ENCODE measurements around the gene PCP4L1.

The PCP4L1 gene

GRCh38 chr1:161287482-161288054, 29.0 kb downstream of the PCP4L1 start:
- no peak for TF ChIP-seq CTCF (IDR thresholded peaks at IDR 0.05; ENCODE audit: borderline replicate concordance, control extremely low read depth, extremely low read depth, insufficient read depth, missing control alignments)
- in situ Hi-C loops (cut with MboI; ENCODE audit: low sequenced_read_pairs, unreplicated experiment): no loop called here

GRCh38 chr1:161290779-161291178, 32.2 kb downstream of the PCP4L1 start:
- TF ChIP-seq CTCF (IDR thresholded peaks at IDR 0.05; ENCODE audit: borderline replicate concordance, control extremely low read depth, extremely low read depth, insufficient read depth, missing control alignments): no peak
- in situ Hi-C loops (cut with MboI; ENCODE audit: low sequenced_read_pairs, unreplicated experiment): no loop called here
- no peak for DNase-seq (ENCODE audit: low spot score)

More at GRCh38 chr1:161287482-161288054, 29.0 kb downstream of the PCP4L1 start:
- DNase-seq (ENCODE audit: low spot score): no peak

GRCh38 chr1:161297415-161297814, 38.9 kb downstream of the PCP4L1 start:
- TF ChIP-seq CTCF (IDR thresholded peaks at IDR 0.05; ENCODE audit: borderline replicate concordance, control extremely low read depth, extremely low read depth, insufficient read depth, missing control alignments): no peak
- no peak for DNase-seq (ENCODE audit: low spot score)
- in situ Hi-C loops (cut with MboI; ENCODE audit: low sequenced_read_pairs, unreplicated experiment): no loop called here

GRCh38 chr1:161298116-161298515, 39.6 kb downstream of the PCP4L1 start:
- TF ChIP-seq CTCF (IDR thresholded peaks at IDR 0.05; ENCODE audit: borderline replicate concordance, control extremely low read depth, extremely low read depth, insufficient read depth, missing control alignments): no peak
- peak; percentile 71 for DNase-seq (ENCODE audit: low spot score)
- in situ Hi-C loops (cut with MboI; ENCODE audit: low sequenced_read_pairs, unreplicated experiment): no loop called here

- in situ Hi-C loops (cut with MboI; ENCODE audit: low sequenced_read_pairs, unreplicated experiment): no loop called here
- no peak for TF ChIP-seq CTCF (IDR thresholded peaks at IDR 0.05; ENCODE audit: borderline replicate concordance, control extremely low read depth, extremely low read depth, insufficient read depth, missing control alignments)
- no peak for DNase-seq (ENCODE audit: low spot score)
Measured at GRCh38 chr1:161299347-161299746, 40.8 kb downstream of the PCP4L1 start.

GRCh38 chr1:161300478-161300877, 41.9 kb downstream of the PCP4L1 start:
- in situ Hi-C loops (cut with MboI; ENCODE audit: low sequenced_read_pairs, unreplicated experiment): no loop called here
- DNase-seq (ENCODE audit: low spot score): no peak
- no peak for TF ChIP-seq CTCF (IDR thresholded peaks at IDR 0.05; ENCODE audit: borderline replicate concordance, control extremely low read depth, extremely low read depth, insufficient read depth, missing control alignments)

Data from GM13976 (cell line).